SK-N-SH treated with all-trans-retinoic acid at 6 μM for 48 hours (cell line): Measurements from ENCODE around the gene AMIGO3.

ENCODE experiments used
- OSR1 ChIP-seq: fragments of 250-450 bp; sonication (Bioruptor Pico); IDR thresholded peaks from 2 replicates; pipeline ENCODE4 v1.8.0; 2022; ENCODE audit warnings: moderate library complexity, mild to moderate bottlenecking, inconsistent platforms
- SNAI2 ChIP-seq: fragments of 250-450 bp; sonication (Bioruptor Pico); IDR thresholded peaks from 2 replicates; pipeline ENCODE4 v1.5.0; 2020; ENCODE audit warnings: mild to moderate bottlenecking, moderate library complexity
- ZC3H10 ChIP-seq: fragments of 250-450 bp; sonication (Bioruptor Pico); IDR thresholded peaks from 2 replicates; pipeline ENCODE4 v1.5.1; 2021; ENCODE audit warnings: mild to moderate bottlenecking, moderate library complexity

DNA sequence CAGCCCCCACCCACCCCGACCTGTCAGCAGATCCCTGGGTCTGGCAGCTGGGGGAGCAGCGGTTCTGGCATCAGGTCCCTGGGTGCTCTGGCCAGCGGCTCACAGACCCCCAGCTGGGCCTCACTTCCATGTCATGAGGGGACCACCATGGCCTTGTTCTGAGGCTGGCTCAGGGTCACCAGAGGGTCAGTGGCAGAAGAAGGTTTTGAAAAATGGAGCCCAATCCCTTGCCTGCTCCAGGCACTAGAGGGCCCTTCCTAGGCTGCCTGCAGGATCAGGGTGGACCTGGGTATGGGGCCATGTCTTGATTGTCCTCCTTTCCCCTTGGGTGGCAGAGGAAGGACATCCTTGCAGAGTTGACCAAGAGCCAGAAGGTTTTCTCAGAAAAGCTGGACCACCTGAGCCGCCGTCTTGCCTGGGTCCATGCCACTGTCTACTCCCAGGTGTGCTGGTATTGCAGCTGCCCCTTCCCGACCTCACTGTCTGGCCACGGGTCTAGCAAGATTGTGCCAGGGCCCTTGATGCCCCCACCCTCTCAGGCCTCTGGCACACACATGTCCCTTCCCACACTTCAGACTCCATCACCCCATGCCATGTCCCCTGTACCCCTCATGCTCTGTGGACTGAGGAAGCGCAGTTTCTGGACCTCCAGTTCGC is 12.9 kb downstream of the AMIGO3 start:
- TF ChIP-seq ZC3H10 (CRISPR knock-in tag) (no peak), SNAI2 (CRISPR knock-in tag) (no peak), OSR1 (no peak)
